Hematopoietic multipotent progenitor cell (in vitro differentiated cells): ENCODE measurements around the gene RRN3. TPM values are rescaled to one million over a fixed set of nuclear protein-coding genes. Genes with fewer than 3 reads are reported as not detected.
"Not testable (repeated sequence)": the region's sequence is repeated elsewhere in the genome, so short reads cannot be mapped to it uniquely, and the experiment has no call there.

ENCODE experiments used
- DNase-seq, 3 donors: peaks; one replicate each; pipeline ENCODE4 v3.0.0-alpha.2; 2011 to 2015; ENCODE audit warnings: low read depth in 2 of 3, low spot score in 2 of 3
- total RNA-seq: library from RNA; depleted of rRNA; stranded (reverse); fragments of >200 nt; gene quantifications from one replicate; pipeline ENCODE4 v1.2.3, GENCODE V29; 2012

RRN3 gene
- total RNA-seq: 19.7 TPM

GRCh38 chr16:15093955-15094827, at the start of gene RRN3:
RRN3 (minus strand) TSS chr16:15094272; CDS start chr16:15094233, 39 bp downstream.
- peak; percentile 50 to 91 (median 83) for DNase-seq

- DNase-seq: not testable (repeated sequence)
These were observed 49.6 kb upstream of the RRN3 start for GRCh38 chr16:15143601-15144091.

- DNase-seq: not testable (repeated sequence)
These were observed 49.0 kb upstream of the RRN3 start for GRCh38 chr16:15142891-15143600.

GRCh38 chr16:15142107-15142890, 48.2 kb upstream of the RRN3 start:
- not testable (repeated sequence) for DNase-seq

- DNase-seq: no peak
These were observed 47.5 kb upstream of the RRN3 start for GRCh38 chr16:15141586-15141985.

GRCh38 chr16:15140444-15141365, 46.6 kb upstream of the RRN3 start:
- DNase-seq: peak in 1 of 3 donors; percentile 33

GRCh38 chr16:15137514-15137913, 43.4 kb upstream of the RRN3 start:
- not testable (repeated sequence) for DNase-seq

- not testable (repeated sequence) for DNase-seq
These were observed 41.6 kb upstream of the RRN3 start for GRCh38 chr16:15135483-15136360.

- DNase-seq: not testable (repeated sequence)
These were observed 40.8 kb upstream of the RRN3 start for GRCh38 chr16:15134752-15135482.

GRCh38 chr16:15133554-15133953, 39.5 kb upstream of the RRN3 start:
- not testable (repeated sequence) for DNase-seq

GRCh38 chr16:15132719-15133428, 38.8 kb upstream of the RRN3 start:
- not testable (repeated sequence) for DNase-seq

- not testable (repeated sequence) for DNase-seq
These were observed 37.0 kb upstream of the RRN3 start for GRCh38 chr16:15130943-15131700.

- DNase-seq: not testable (repeated sequence)
These were observed 36.3 kb upstream of the RRN3 start for GRCh38 chr16:15130256-15130932.

GRCh38 chr16:15127641-15128425, 33.8 kb upstream of the RRN3 start:
- DNase-seq: not testable (repeated sequence)

- not testable (repeated sequence) for DNase-seq
These were observed 6.4 kb upstream of the RRN3 start for GRCh38 chr16:15100372-15100987.
